ENCODE results near the gene CD300H. TPM values are rescaled to one million over a fixed set of nuclear protein-coding genes. Genes with fewer than 3 reads are reported as not detected.
A peak's percentile ranks its signal among the peaks of the same experiment; 100 is the strongest.

CD300H gene
- total RNA-seq, 2 donors from 2014 or later = not detected

- no peak overlapping the region for H3K27ac ChIP-seq
- ATAC-seq (ENCODE audit: insufficient number of reproducible peaks, low FRiP score, low read depth) (no peak), DNase-seq (ENCODE audit: low spot score) (no peak)
- H3K4me3 ChIP-seq = no peak overlapping the region
- H3K36me3 ChIP-seq = no peaks in the 10 kb centered on the region
- TF ChIP-seq CTCF (IDR thresholded peaks at IDR 0.05) = no peak
- H3K4me1 ChIP-seq (ENCODE audit: control insufficient read depth in 1 of 2, low read depth in 2 of 2) = no peaks in the 10 kb centered on the region
- no peaks in the 10 kb centered on the region for H3K27me3 ChIP-seq (replicated peaks; ENCODE audit: insufficient read depth)
- H3K9me3 ChIP-seq = no peaks in the 10 kb centered on the region
Measured at GRCh38 chr17:74536890-74537289, 30.4 kb downstream of the CD300H start.

- Histone ChIP-seq H3K4me3 (peak overlapping the region; percentile 38), H3K4me1 (ENCODE audit: control insufficient read depth in 1 of 2, low read depth in 2 of 2) (no peaks in the 10 kb centered on the region), H3K36me3 (no peaks in the 10 kb centered on the region), H3K27ac (no peak overlapping the region), H3K27me3 (replicated peaks; ENCODE audit: insufficient read depth) (no peaks in the 10 kb centered on the region), H3K9me3 (no peaks in the 10 kb centered on the region)
- TF ChIP-seq CTCF (IDR thresholded peaks at IDR 0.05) = no peak
- no peak for DNase-seq (ENCODE audit: low spot score)
- no peak for ATAC-seq (ENCODE audit: insufficient number of reproducible peaks, low FRiP score, low read depth)
Measured at GRCh38 chr17:74532115-74532514, 35.2 kb downstream of the CD300H start.

- ATAC-seq (ENCODE audit: insufficient number of reproducible peaks, low FRiP score, low read depth) (no peak), DNase-seq (ENCODE audit: low spot score) (no peak)
- Histone ChIP-seq H3K4me1 (ENCODE audit: control insufficient read depth in 1 of 2, low read depth in 2 of 2) (no peaks in the 10 kb centered on the region), H3K36me3 (no peaks in the 10 kb centered on the region), H3K27me3 (replicated peaks; ENCODE audit: insufficient read depth) (no peaks in the 10 kb centered on the region), H3K4me3 (peak within 1 kb of the TSS; percentile 38), H3K9me3 (no peaks in the 10 kb centered on the region), H3K27ac (no peak within 1 kb of the TSS)
- no peak for TF ChIP-seq CTCF (IDR thresholded peaks at IDR 0.05)
Measured at GRCh38 chr17:74531231-74531761, 36.0 kb downstream of the CD300H start, which contains the start of gene CD300LB. Gene CD300LB, minus strand, starts transcription at chr17:74531475. Its CDS starts 125 bp downstream, at chr17:74531350.

GRCh38 chr17:74530831-74531150 is 36.5 kb downstream of the CD300H start:
- ATAC-seq (ENCODE audit: insufficient number of reproducible peaks, low FRiP score, low read depth) (no peak), DNase-seq (ENCODE audit: low spot score) (no peak)
- no peaks in the 10 kb centered on the region for H3K9me3 ChIP-seq
- no peaks in the 10 kb centered on the region for H3K27me3 ChIP-seq (replicated peaks; ENCODE audit: insufficient read depth)
- H3K36me3 ChIP-seq = no peaks in the 10 kb centered on the region
- no peak overlapping the region for H3K27ac ChIP-seq
- TF ChIP-seq CTCF (IDR thresholded peaks at IDR 0.05) = no peak
- H3K4me1 ChIP-seq (ENCODE audit: control insufficient read depth in 1 of 2, low read depth in 2 of 2) = no peaks in the 10 kb centered on the region
- no peak overlapping the region for H3K4me3 ChIP-seq

DNA sequence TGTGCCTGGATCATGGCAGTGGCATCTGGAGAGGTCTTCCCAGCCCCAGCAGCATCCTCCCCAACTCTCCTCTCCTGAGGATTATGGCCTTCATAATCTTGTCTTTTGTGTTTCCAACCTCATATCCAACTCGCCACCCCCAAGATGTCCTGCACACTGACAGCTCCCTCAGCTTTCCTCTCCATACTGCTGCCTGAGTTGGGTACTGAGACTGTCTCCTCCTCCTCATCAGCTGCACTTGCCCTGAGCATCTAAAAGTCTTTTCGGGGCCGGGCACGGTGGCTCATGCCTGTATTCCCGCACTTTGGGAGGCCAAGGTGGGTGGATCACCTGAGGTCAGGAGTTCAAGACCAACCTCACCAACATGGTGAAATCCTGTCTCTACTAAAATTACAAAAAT is 38.1 kb downstream of the CD300H start:
- no peak overlapping the region for H3K4me3 ChIP-seq
- no peak for ATAC-seq (ENCODE audit: insufficient number of reproducible peaks, low FRiP score, low read depth)
- no peaks in the 10 kb centered on the region for H3K4me1 ChIP-seq (ENCODE audit: control insufficient read depth in 1 of 2, low read depth in 2 of 2)
- no peak for TF ChIP-seq CTCF (IDR thresholded peaks at IDR 0.05)
- H3K9me3 ChIP-seq = no peaks in the 10 kb centered on the region
- no peaks in the 10 kb centered on the region for H3K27me3 ChIP-seq (replicated peaks; ENCODE audit: insufficient read depth)
- no peak overlapping the region for H3K27ac ChIP-seq
- H3K36me3 ChIP-seq = no peaks in the 10 kb centered on the region
- DNase-seq (ENCODE audit: low spot score) = no peak
